ENCODE results near the gene HENMT1. TPM values are rescaled to one million over a fixed set of nuclear protein-coding genes. Genes with fewer than 3 reads are reported as not detected.
"Not testable (repeated sequence)": the region's sequence is repeated elsewhere in the genome, so short reads cannot be mapped to it uniquely, and the experiment has no call there.

Gene HENMT1
- total RNA-seq, 4 donors from 2014 or later: 4.8 to 5.1 TPM; not detected in 2

- Histone ChIP-seq H3K36me3 (peaks cover 0 to 12% (median 3%) of the 10 kb centered on the region in 4 donors), H3K27ac (peak overlapping the region; percentile 97 to 99 (median 98)), H3K4me3 (peak overlapping the region; percentile 67 to 83 (median 78)), H3K4me1 (peaks cover 13 to 31% (median 19%) of the 10 kb centered on the region in 4 donors), H3K9me3 (no peaks in the 10 kb centered on the region), H3K27me3 (no peaks in the 10 kb centered on the region)
- no peak for TF ChIP-seq CTCF (IDR thresholded peaks at IDR 0.05)
- no peak for TF ChIP-seq POLR2AphosphoS5 (IDR thresholded peaks at IDR 0.05)
- no peak for TF ChIP-seq EP300 (IDR thresholded peaks at IDR 0.05; ENCODE audit: low read depth)
- TF ChIP-seq POLR2A (IDR thresholded peaks at IDR 0.05): no peak
- intact Hi-C loops (cut with DNase I; ENCODE audit: low total_unique reads): no loop called here
- DNase-seq: no peak
- in situ Hi-C loops (cut with MboI; ENCODE audit: low pct_ligation_motif_present in 1 of 4, low pct_unique_long_range_greater_than_20kb in 1 of 4, low sequenced_read_pairs in 3 of 4): loop anchor here in 1 of 4 donors (10.0 kb wide), 1 partner anchor 53 kb away; the partner anchor contains the start of gene STXBP3
- 13 to 15% methylated on average over 9 to 12 of the region's 12 CpGs for WGBS, 2 donors (ENCODE audit: low coverage in 1 of 2)
Measured at GRCh38 chr1:108691128-108691941, 30.4 kb upstream of the HENMT1 start.

DNA sequence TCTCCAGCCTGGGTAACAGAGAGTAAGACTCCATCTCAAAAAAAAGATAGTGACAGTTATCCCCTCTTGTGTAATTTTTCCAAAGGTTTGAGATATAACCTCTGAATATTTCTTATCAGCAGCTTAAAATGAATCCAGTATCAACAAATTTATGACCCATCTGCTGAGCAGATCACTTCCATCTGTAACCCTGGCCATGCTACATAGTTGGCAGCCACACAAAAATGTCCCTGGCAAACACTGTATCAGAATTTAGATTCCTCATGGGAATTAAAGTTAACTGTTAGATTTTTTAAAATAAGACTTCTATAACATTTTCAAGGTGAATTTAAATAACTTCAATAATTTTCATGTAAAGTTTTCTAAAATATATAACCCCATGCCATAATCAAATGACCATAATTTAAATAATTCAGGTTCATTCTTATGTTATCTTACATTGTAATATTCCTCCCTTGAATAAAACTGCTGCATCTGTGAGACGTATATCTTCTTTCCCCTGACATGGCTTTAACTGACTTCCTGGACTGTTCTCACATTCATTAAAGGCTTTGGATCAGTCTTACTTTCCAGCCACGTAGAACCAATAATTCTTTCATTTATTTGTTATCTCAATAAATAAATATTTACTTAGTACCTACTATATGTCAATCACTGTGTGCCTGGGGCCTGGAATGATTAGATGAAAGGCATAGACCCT, 25.9 kb upstream of the HENMT1 start:
- in situ Hi-C loops (cut with MboI; ENCODE audit: low pct_ligation_motif_present in 1 of 4, low pct_unique_long_range_greater_than_20kb in 1 of 4, low sequenced_read_pairs in 3 of 4) (no loop called here), intact Hi-C loops (cut with DNase I; ENCODE audit: low total_unique reads) (no loop called here)
- no peaks in the 10 kb centered on the region for H3K27me3 ChIP-seq
- peaks cover 0 to 9% (median 4%) of the 10 kb centered on the region in 4 donors for H3K4me1 ChIP-seq
- 53 to 54% methylated on average over 2 of the region's 2 CpGs for WGBS, 2 donors (ENCODE audit: low coverage in 1 of 2)
- H3K4me3 ChIP-seq: no peak overlapping the region
- H3K9me3 ChIP-seq: no peaks in the 10 kb centered on the region
- no peak for TF ChIP-seq POLR2AphosphoS5 (IDR thresholded peaks at IDR 0.05)
- no peak for TF ChIP-seq CTCF (IDR thresholded peaks at IDR 0.05)
- no peak for TF ChIP-seq POLR2A (IDR thresholded peaks at IDR 0.05)
- TF ChIP-seq EP300 (IDR thresholded peaks at IDR 0.05; ENCODE audit: low read depth): no peak
- no peak overlapping the region for H3K27ac ChIP-seq
- no peaks in the 10 kb centered on the region for H3K36me3 ChIP-seq
- DNase-seq: no peak

DNA sequence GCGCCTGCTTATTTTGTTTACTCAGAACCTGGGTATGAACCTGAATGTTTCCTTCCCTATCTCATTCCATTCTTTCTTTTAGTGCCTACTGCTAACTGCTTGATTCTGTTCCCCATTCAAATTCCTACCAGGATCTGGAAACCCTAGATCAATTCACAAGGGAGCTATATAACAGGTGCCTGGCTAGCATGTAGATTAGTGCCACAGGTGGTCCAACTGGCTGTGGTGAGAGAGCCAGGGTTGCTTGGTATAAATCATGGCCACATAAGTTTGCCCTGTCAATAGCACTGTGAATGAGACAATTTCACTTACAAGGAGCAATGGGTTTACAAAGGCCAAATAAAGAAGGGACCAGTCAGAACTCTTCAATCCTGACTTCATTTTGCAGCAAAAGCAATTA, 24.6 kb upstream of the HENMT1 start:
- WGBS, 2 donors (ENCODE audit: low coverage in 1 of 2): 86 to 90% methylated on average over 1 of the region's 1 CpG
- Histone ChIP-seq H3K9me3 (no peaks in the 10 kb centered on the region), H3K36me3 (no peaks in the 10 kb centered on the region), H3K4me1 (no peaks in the 10 kb centered on the region), H3K4me3 (no peak overlapping the region), H3K27me3 (no peaks in the 10 kb centered on the region), H3K27ac (no peak overlapping the region)
- intact Hi-C loops (cut with DNase I; ENCODE audit: low total_unique reads) (no loop called here), in situ Hi-C loops (cut with MboI; ENCODE audit: low pct_ligation_motif_present in 1 of 4, low pct_unique_long_range_greater_than_20kb in 1 of 4, low sequenced_read_pairs in 3 of 4) (no loop called here)
- DNase-seq: no peak
- no peak for TF ChIP-seq POLR2A (IDR thresholded peaks at IDR 0.05)
- TF ChIP-seq EP300 (IDR thresholded peaks at IDR 0.05; ENCODE audit: low read depth): no peak
- no peak for TF ChIP-seq POLR2AphosphoS5 (IDR thresholded peaks at IDR 0.05)
- no peak for TF ChIP-seq CTCF (IDR thresholded peaks at IDR 0.05)

GRCh38 chr1:108681701-108682100, 20.8 kb upstream of the HENMT1 start:
- H3K4me1 ChIP-seq; H3K36me3 ChIP-seq; DNase-seq; H3K9me3 ChIP-seq; in situ Hi-C loops (cut with MboI; ENCODE audit: low pct_ligation_motif_present in 1 of 4, low pct_unique_long_range_greater_than_20kb in 1 of 4, low sequenced_read_pairs in 3 of 4); H3K27ac ChIP-seq; intact Hi-C loops (cut with DNase I; ENCODE audit: low total_unique reads); H3K27me3 ChIP-seq; H3K4me3 ChIP-seq: not testable (repeated sequence)
- 42 to 49% methylated on average over 4 of the region's 4 CpGs for WGBS, 2 donors (ENCODE audit: low coverage in 1 of 2)

Measured in transverse colon (tissue), 4 donors.